ENCODE measurements around the gene CPSF6.

- no peak for TF ChIP-seq CTCF (IDR thresholded peaks at IDR 0.05; ENCODE audit: low read depth, low read length)
- TF ChIP-seq EZH2phosphoT487 (IDR thresholded peaks at IDR 0.05; ENCODE audit: low read depth) = no peak
These were observed 35.2 kb upstream of the CPSF6 start for GRCh38 chr12:69204191-69204590.
